GM19035 (cell line): ENCODE measurements around the gene SMIM5.

Experiments
- ATAC-seq: cut with Tn5 transposase; IDR thresholded peaks from one replicate; pipeline ENCODE4 v1.9.1; 2021; ENCODE audit not compliant: unreplicated experiment

SMIM5 gene

GRCh38 chr17:75639327-75639726 lies 6.1 kb downstream of the SMIM5 start:
- ATAC-seq: no peak

- no peak for ATAC-seq
Measured at GRCh38 chr17:75639771-75640555, 6.7 kb downstream of the SMIM5 start.

- ATAC-seq: no peak
Measured at GRCh38 chr17:75640556-75641119, 7.4 kb downstream of the SMIM5 start.

- ATAC-seq: no peak
Measured at GRCh38 chr17:75641343-75641742, 8.1 kb downstream of the SMIM5 start.

- no peak for ATAC-seq
Measured at GRCh38 chr17:75642182-75642783, 9.0 kb downstream of the SMIM5 start.

- no peak for ATAC-seq
Measured at GRCh38 chr17:75642784-75643642, 9.8 kb downstream of the SMIM5 start.

GRCh38 chr17:75643643-75644017 lies 10.4 kb downstream of the SMIM5 start:
- ATAC-seq: no peak

- ATAC-seq: no peak
Measured at GRCh38 chr17:75645501-75645888, 12.3 kb downstream of the SMIM5 start.

- no peak for ATAC-seq
Measured at GRCh38 chr17:75645889-75646637, 12.8 kb downstream of the SMIM5 start.

GRCh38 chr17:75646638-75646992 lies 13.4 kb downstream of the SMIM5 start:
- ATAC-seq: no peak

- ATAC-seq: no peak
Measured at GRCh38 chr17:75647061-75647460, 13.8 kb downstream of the SMIM5 start.

- no peak for ATAC-seq
Measured at GRCh38 chr17:75647921-75648320, 14.7 kb downstream of the SMIM5 start.

- ATAC-seq: no peak
Measured at GRCh38 chr17:75649687-75650086, 16.5 kb downstream of the SMIM5 start.

GRCh38 chr17:75650874-75651273 lies 17.6 kb downstream of the SMIM5 start:
- ATAC-seq: no peak

GRCh38 chr17:75652341-75652740 lies 19.1 kb downstream of the SMIM5 start:
- ATAC-seq: no peak

GRCh38 chr17:75652934-75653549 lies 19.8 kb downstream of the SMIM5 start:
- ATAC-seq: no peak

GRCh38 chr17:75654176-75654575 lies 20.9 kb downstream of the SMIM5 start:
- ATAC-seq: no peak

GRCh38 chr17:75658237-75658636 lies 25.0 kb downstream of the SMIM5 start:
- ATAC-seq: no peak

- no peak for ATAC-seq
Measured at GRCh38 chr17:75661531-75661930, 28.3 kb downstream of the SMIM5 start.

- ATAC-seq: no peak
Measured at GRCh38 chr17:75662511-75662910, 29.3 kb downstream of the SMIM5 start.
